ENCODE measurements around the gene CHST6. TPM values are rescaled to one million over a fixed set of nuclear protein-coding genes. Genes with fewer than 3 reads are reported as not detected.
"Not testable (repeated sequence)": the region's sequence is repeated elsewhere in the genome, so short reads cannot be mapped to it uniquely, and the experiment has no call there.

CHST6 gene
- total RNA-seq, 1 experiment from 2014 or later = 1.4 TPM

DNA sequence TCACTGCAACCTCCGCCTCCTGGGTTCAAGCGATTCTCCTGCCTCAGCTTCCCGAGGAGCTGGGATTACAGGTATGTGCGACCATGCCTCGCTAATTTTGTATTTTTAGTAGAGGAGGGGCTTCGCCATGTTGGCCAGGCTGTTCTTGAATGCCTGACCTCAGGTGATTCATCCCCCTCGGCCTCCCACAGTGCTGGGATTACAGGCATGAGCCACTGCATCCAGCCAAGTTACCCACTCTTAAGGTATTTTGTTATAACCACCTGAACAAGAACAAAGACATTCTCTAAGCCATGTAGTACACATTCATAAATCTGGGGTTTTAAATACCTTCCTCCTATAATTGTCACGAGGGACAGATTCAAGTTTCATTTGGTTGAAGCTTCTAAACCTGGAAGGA is 18.4 kb downstream of the CHST6 start:
- peak; percentile 69 for DNase-seq (ENCODE audit: low read depth)

DNA sequence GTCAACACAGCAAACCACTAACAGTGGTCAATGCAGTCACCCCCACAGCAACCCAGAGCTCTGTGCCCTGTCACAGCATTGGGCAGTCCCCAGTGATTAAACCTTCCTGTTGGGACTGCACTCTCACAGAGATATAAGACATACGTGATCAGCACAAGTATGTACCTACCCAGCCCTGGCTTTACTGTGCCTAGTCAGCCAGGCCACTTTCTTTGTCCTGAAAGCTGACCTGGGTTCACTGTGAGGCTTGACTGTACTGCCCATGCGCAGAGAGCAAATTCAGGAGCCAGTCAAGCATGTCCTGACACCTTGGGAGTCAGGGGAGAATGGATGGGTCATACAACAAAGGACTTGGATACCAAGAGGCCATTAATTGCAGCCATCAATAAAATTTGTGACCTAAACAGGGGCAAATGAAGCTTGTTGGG is 19.8 kb downstream of the CHST6 start:
- no peak for DNase-seq (ENCODE audit: low read depth)

DNA sequence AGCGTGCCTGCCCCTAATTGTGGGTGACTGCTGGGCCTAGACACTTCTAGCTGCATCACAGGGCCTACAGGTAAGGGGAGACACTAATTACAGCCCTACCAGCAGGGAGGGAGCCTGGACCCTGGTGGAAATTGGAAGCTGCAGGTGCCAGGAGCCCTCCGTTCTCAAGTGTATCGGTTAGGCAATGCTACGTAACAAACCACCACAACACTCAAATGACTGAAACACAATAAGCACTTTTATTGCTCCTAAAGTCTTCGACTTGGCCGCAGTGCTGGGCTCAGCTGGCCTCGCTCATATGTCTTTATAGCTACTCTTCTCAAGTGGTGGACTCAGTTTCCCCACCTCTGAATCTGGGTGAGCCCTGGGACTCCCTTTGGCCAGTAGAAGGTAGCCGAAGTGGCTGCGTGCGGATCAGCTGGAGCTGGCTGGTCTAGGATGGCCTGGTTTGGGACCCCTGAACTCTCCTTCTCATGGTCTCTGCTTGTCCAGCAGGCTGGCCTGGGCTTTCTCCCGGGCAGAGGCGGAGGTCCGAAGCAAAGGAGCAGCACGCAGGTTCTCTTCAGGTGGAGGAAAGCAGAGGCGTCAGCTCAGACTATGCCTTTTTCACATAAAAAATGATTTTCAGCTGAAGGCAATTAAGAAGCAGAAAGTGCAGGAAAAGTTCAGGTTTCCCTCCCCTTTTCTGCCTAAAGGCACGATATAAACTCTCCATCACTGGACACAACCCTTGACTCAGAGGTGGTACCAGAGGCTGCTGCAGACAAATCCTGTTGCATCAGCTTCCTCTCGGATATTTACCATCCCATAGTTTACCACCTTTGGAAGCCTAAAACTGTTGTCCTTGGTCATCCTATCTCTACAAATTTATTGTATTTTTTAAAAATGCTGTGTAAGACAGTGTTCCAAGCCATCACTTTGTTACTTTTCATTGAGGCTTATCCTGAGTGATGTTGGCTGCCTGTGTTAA is 22.0 kb downstream of the CHST6 start:
- no peak for DNase-seq (ENCODE audit: low read depth)

DNA sequence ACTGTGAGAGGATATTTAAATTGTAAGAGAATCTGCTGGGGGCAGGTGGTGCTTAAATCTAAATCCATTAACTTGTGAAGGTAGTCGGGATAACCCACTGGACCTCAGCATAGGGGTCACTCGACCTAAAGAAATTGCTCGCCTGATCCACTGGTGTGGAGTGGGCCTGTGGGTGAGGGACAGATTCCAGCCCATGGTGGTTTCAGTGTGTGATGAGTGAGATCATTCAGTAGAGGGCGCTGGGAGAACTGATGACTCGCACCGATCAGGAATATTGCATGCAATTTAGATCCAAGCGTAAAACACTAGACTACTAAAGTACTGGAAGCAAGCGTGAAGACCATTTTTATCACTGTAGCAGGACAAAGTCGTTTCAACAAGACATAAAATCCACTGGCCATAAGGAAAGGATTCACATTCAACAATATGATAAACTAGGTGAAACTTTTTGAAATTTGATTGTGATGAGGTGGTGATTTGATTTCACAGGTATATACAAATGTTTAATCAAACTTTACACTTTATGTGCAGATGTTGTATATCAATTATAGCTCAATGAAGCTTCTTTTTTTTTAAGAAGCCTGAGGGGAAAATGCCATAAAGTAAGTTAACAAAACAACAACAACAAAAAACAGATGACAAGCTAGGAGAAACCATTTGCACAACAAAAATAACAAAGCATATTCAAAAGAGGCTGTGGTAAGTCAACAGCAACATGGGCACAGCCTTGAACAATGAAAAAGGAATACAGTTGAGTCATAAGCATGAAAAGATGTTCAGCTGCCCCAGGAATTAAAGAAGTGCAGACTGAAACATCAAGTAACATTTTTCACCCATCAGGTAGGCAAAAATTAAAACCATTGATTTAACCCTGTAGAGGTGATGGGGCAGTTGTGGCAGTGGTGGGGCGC is 23.3 kb downstream of the CHST6 start:
- peak; percentile 67 for DNase-seq (ENCODE audit: low read depth)

DNA sequence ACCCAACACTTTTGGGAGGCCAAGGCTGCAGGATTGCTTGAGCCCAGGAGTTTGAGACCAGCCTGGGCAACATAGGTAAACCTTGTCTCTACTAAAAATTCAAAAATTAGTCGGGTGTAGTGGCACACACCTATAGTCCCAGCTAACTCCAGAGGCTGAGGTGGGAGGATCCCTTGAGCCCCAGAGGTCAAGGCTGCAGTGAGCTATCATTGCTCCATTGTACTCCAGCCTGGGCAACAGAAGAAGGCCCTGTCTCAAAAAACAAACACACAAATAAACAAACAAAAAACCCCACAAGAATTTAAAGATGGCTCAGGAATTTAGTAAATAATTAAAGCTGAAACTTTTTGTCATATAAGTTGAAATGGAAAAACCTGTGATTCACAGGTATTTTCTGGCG is 28.5 kb downstream of the CHST6 start:
- DNase-seq (ENCODE audit: low read depth) = no peak

DNA sequence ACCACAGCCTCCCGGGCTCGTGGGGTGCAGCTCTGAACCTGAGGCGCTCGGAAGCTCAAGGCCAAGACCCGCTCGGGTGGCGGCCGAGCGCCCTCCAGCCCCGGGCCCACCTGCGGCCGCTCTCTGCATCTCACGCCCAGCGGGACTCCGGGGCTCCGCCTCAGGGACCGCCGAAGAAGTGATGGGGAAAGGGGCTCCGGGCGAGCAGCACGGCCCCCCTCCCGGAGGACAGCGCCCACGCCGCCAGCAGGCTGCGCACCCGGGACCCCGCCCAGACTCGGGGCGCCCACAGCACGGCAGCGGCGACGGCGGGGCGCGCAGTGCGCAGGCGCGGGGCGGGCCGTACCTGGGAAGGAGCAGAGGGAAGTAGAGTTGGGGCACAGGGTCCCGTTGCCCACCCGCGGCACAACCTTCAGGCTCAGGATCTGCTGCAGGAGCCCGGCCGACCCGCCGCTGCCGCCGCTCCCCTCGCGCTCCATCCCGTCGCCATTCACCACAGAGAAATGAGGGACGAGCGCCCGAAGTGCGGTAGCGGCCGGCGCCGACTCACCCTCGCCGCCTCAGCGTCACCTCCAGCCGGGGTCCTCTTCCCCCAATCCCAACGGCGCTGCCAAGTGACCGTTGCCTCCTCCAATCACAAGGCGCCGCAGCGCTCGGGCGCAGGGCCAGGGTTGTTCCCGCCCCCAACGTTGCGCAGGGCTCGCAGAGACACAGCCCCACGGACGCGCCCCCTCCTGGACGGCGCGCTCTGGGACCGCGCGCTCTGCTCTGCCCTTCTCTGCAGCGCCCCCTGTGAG is 30.9 kb downstream of the CHST6 start, which contains the start of gene TMEM170A:
Gene TMEM170A, minus strand, starts transcription at position 568 of the 797 bp plus-strand sequence. Its CDS starts 89 bp downstream, at position 479.
- peak; percentile 98 for DNase-seq (ENCODE audit: low read depth)

DNA sequence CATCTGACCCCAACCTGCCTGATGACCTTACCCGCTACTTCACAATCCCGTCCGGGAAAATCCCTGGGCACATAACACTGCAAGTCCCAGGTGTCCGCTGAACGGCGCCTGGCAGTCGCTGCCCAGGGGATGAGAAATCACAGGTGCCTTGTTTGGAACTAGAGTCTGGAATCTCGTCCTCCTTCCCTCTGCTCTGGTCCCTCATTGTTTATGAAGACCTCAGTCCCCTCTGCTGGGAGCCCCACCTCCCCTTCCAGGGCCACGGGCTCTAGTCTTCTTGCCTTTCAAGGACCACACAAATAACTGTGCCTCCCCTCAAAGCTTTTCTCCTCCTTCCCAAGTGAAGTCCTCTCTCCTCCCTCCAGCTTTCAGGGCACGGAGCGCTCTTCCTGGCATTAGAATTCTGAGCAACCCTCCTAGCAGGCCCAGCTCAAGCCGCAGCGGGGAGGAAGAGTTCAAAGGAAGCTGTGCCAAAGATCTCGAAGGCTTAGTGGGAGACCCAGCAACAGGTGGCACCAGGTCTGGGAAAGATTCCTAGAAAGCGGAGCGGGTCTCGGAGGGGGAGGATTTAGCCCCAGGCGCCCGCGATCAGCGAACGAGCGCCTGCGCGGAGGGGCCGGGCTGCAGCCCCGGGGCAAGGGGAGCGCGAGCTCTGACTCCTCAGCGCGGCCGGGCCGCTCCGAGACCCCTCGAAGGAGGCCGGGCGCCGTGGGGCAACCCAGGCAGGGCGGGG is 31.7 kb downstream of the CHST6 start:
- peak; percentile 48 for DNase-seq (ENCODE audit: low read depth)

DNA sequence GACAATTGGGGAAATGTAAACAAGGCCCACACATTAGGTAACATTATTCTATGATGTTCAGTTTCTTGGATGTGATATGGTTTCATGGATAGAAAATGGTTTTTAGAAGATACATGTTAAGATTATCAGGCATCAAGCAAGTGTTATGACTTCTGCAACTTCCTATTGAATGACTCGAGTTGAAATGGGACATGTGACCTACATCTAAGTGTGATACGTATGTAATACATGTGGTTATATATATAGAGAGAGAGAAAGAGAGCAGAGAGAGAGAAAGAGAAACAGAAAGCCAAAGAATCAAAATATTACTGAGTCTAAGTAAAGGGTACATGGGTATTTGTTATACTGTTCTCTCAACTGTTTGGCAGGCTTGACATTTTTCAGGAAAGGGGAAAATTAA is 32.4 kb downstream of the CHST6 start:
- DNase-seq (ENCODE audit: low read depth) = no peak

DNA sequence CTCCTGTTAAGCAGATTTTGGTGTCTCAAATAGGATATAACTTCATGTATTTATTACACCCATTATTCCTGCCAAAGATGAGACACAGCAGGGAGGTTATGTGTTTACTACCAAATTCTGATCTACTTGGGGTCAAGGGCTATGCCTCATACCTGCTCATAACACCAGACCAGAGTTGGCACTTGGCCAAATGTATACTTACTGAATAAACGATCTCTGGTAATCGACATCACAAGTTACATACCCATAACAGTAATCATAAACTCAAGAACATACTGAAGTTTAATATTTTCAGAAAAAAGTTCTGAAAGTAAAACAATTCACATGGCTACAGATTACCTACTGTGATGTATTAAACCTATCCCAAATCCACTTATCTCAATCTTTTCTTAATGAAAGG is 33.7 kb downstream of the CHST6 start:
- DNase-seq (ENCODE audit: low read depth) = no peak

DNA sequence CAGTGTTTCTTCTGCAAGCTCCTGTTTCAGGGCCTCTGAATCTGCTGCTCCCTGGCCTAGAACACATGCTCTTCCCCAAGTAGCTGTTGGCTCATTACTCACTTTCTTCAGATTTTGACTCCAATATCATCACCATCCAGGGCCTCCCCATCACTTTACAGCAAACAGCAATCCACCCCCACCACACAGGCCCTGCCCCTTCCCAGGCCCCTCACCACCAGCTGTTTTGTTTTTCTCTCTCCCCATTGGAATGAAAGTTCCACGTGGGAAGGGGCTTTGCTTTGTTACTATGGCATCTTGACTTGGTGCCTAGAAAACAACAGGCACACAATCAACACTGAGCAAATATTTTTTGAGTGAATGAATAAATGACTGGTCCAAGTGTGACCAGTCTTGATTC is 34.8 kb downstream of the CHST6 start:
- DNase-seq (ENCODE audit: low read depth) = no peak

DNA sequence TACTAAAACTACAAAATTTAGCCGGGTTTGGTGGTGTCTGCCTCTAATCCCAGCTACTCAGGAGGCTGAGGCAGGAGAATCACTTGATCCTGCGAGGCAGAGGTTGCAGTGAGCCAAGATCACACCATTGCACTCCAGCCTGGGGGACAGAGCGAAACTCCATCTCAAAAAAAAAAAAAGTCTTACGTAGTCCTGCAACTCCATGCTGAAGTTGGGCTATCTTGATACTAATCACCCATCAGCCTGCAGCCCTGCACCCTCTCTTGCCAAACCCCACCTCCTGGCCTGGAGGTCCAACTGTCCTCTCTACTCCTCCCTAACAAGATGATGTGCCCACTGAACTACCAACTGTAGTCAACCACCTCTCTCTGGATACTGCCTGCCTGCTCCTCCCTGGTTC is 35.5 kb downstream of the CHST6 start:
- no peak for DNase-seq (ENCODE audit: low read depth)

DNA sequence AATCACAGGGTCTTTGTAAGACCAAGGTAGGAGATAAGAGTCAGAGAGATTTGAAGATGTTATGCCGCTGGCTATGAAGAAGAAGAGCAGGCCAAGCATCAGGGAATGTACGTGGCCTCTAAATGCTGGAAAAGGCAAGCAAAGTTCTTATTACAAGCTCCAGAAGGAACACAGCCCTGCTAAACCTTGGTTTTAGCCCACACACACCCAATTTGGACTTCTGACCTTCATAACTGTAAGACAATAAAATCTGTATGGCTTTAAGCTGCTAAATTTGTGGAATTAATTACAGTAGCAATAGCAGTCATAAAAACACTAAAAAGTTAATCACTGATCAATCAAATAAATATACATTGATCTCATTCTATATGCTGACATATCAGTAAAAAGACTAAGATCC is 36.8 kb downstream of the CHST6 start:
- DNase-seq (ENCODE audit: low read depth) = no peak

DNA sequence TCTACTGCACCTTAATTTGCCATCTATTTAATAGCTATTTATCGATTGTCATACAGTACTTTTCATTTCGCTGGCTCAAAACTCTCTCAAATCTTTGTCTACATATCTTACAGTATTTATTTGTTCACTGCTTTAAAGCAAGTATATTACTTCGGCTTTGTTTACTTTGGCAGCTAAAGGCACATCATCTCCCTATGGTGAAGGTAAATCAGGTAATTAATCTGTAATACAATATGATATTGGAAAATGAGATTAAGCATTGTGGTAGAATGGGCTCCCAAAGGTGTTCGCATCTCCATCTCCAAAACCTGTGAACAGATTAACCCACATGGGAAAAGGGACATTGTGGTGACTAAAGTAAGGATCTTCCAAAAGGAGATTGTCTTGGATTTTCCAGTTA is 37.2 kb downstream of the CHST6 start:
- DNase-seq (ENCODE audit: low read depth) = no peak

DNA sequence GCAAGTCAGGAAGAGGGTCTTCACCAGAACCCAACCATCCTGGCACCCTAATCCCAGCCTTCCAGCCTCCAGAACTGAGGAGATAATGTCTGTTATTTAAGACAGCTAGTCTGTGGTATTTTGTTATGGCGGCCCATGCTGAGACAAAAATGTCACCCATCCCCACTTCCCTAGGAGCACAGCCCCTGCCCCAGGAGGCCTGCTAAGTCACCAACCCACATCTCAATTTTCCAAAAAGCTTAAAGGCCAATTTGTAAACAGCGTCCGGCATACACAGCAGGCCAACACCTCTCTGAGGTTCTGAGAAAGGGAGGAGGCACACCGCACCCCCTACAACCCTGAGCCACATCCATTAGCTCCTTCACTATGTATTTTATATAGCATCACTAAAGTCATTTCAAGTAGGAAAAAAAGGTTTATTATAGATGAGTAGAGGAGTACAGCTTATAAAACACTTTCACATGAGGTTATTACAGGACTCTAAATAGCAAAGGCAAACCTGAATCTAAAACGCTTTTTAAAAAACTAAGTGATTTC is 37.7 kb downstream of the CHST6 start:
- DNase-seq (ENCODE audit: low read depth) = no peak

DNA sequence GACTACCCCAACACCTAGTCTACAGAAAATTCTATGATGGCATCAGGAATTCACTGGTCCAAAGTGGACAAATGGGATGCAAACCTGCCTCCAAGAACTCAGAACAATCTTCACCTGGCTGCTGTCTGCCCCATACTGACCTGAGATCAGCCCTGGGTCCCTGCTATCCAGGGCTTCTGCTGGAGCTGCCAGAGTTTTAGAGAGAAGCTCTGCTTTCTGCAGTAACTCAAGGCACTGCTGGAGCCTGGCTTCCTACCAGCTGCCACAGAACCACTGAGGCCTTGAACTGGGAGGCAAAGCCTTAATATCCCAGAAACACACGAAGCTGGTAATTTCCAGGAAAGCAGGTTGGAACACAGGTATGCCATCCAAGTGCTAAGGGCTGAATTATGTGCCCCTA is 38.3 kb downstream of the CHST6 start:
- DNase-seq (ENCODE audit: low read depth) = no peak

DNA sequence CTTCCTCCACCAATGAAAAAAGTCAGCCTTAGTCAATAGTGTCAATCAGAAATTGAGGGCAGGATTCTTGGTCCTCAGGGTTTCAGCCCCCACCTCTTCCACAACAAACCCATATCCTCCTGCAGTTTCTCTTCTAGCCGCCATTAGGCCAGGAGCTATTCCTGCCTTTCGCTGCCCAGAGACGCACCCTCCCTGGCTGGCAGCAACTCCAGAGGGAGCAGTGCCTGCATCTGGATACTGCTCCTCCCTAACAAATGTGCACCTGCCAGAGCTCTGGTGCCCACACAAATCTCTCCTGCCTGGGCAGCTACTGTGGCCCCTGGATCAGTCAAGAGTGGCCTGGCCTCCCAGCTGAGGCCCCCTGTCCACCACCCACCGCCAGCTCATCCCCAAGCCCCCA is 38.8 kb downstream of the CHST6 start:
- not testable (repeated sequence) for DNase-seq (ENCODE audit: low read depth)

DNA sequence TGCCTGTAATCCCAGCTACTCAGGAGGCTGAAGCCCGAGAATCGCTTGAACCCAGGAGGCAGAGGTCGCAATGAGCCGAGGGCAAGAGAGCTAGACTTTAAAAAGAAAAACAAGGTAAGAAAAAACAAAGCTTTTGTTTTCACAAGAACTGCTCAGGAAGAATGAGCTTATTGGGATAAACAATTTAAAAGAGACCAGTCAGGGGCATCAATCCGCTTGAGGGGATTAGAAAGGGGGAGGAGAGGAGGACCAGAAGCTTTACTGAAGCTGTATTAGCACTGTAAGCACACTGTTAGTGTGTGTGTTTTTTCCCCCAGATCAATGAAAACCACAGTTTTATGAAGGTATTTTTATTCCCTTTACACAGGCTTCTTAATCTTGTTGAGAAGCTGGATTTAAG is 39.6 kb downstream of the CHST6 start:
- DNase-seq (ENCODE audit: low read depth) = no peak

DNA sequence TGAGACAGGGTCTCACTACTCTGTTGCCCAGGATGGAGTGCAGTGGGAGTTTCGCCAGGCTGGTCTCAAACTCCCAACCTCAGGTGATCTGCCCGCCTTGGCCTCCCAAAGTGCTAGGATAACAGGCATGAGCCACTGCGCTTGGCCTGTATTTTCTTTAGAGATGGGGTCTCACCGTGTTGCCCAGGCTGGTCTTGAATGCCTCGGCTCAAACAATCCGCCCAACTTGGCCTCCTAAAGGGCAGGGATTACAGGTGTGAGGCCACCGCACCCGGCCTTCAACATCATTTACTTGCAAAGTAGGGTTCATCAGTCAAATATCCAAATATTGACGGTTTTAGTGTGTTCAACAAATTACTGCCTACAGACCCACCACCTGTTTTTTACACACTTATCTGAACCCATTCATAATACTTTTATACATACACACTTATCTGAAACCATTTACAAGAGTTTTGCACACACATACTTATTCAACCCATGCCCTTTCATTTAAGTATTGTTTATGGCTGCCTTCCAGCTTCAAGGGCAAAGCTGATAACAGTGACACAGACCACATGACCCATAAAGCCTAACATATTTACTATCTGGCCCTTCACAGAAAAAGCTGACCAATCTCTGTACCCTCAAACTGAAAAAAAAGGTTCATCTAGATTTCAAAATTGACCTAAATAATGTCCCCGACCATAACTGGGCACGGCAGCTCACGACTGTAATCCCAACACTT is 42.6 kb downstream of the CHST6 start:
- no peak for DNase-seq (ENCODE audit: low read depth)

DNA sequence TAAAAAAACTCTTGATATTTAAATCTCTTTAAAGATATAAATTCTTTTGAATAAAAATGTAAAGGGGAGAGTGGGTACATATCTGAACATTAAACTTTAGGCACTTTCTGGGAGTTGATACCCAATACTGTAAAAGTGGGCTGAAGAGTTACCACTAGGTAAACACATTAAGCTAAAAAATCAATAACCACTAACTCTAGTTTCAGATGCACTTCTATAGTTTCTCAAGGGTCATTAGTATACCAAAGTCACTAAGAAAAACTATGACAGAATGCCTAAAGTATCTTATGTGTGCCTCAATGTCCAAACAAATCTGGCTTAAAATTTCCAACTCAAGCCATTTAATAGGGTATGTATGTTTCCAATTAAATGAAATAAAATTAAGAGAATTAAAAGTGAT is 48.8 kb downstream of the CHST6 start:
- no peak for DNase-seq (ENCODE audit: low read depth)

DNA sequence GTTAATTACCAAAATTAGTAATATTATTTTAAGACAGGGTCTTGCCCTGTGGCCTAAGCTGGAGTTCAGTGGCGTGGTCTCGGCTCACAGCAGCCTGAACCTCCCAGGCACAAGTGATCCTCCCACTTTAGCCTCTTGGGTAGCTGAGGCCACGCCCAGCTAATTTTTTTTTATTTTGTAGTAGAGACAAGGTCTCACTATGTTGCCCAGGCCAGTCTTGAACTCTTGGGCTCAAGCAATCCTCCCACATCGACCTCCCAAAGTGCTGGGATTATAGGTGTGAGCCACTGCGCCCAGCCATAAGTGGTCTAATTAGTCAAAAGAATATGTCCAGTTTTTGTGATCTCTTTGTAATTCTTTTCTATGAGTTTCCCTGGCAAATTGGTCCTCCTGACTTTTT is 49.9 kb downstream of the CHST6 start:
- no peak for DNase-seq (ENCODE audit: low read depth)

Measured in M059J (cell line).